ENCODE results near the gene ADD1. TPM values are rescaled to one million over a fixed set of nuclear protein-coding genes. Genes with fewer than 3 reads are reported as not detected.

ADD1 gene
- total and polyA plus RNA-seq, 7 experiments from 2014 or later = 152 to 300 (median 260) TPM

DNA sequence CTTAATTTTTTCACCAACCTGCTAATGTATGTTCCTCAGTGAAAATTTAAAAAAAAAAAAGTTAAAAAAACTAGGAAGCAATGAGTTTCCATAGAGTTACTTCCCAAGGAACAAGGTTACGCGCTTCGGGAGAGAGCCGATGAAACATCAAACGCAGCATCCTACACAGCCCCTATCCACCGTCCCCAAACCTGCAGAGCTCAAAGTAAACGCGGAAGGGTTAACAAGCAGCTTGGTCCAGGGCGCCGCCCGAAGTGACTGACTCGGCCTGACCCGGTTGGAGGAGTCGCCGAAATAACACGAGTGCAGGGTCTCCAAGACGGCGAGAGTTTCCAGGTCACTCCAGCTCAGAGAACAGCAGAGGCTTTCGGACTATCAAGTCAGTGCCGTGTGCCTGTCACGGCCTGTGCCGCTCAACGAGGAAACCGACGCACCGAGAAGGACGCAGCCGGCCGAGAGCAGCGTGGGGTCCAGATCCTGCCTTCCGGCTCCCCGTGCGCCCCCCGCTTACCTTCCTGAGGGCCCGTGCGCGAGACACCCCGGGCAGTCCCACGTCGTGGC lies 119.0 kb downstream of the ADD1 start:
- ChIA-PET POLR2A (interaction anchor here (0.7 to 3.6 kb wide), 12 partner anchors 8 to 211 kb away, joined by 3 to 26 read pairs (median 4); no protein-coding TSS in a partner anchor), CTCF (interaction anchor here (1.7 kb wide), 1 partner anchor 16 kb away, joined by 5 read pairs; no protein-coding TSS in a partner anchor)
- Histone ChIP-seq H3K27me3 (ENCODE audit: control insufficient read depth in 2 of 2, insufficient read depth in 2 of 2, low read length in 2 of 2) (no peaks in the 10 kb centered on the region), H3K36me3 (ENCODE audit: control insufficient read depth in 2 of 3, insufficient read depth in 3 of 3, low read length in 3 of 3) (peaks cover 0 to 13% (median 0%) of the 10 kb centered on the region in 3 experiments), H3K4me1 (ENCODE audit: control insufficient read depth in 2 of 2, insufficient read depth in 2 of 2, low read length in 2 of 2) (peaks cover 18 to 19% of the 10 kb centered on the region in 2 donors), H3K27ac (ENCODE audit: low read depth, low read length) (peak overlapping the region; percentile 84), H3K4me3 (ENCODE audit: low read length) (peak overlapping the region; percentile 98), H3K9me3 (ENCODE audit: control insufficient read depth in 2 of 3, low read length in 3 of 3) (no peaks in the 10 kb centered on the region)
- Mint-ChIP-seq H3K36me3 (peaks cover 0 to 11% (median 3%) of the 10 kb centered on the region in 5 donors), H3K4me1 (peaks cover 23 to 49% (median 42%) of the 10 kb centered on the region in 7 donors), H3K4me3 (peak overlapping the region; percentile 82 to 95 (median 90)), H3K27me3 (peaks cover 0 to 2% (median 0%) of the 10 kb centered on the region in 5 donors), H3K9me3 (peaks cover 0 to 6% (median 0%) of the 10 kb centered on the region in 11 donors), H3K27ac (peak overlapping the region; percentile 60 to 93 (median 85))
- no peak for DNase-seq
- intact Hi-C loops (cut with micrococcal nuclease) = loop anchor here (1.0 to 5.0 kb wide), 25 partner anchors 8 to 1615 kb away; partner anchors contain the start of genes HAUS3 (in 2 of the 2), HTT (in 2 of the 2), HTT-AS (in 2 of the 2) and LRPAP1 (in 2 of the 2)
- peak; percentile 29 for ATAC-seq

GRCh38 chr4:2963175-2963965 lies 119.7 kb downstream of the ADD1 start, which contains the start of the genes GRK4 and NOP14:
TSS of gene GRK4 (plus strand) at chr4:2963571. CDS start at chr4:2964071, 500 bp downstream.
TSS of gene NOP14 (minus strand) at chr4:2963406. CDS start at chr4:2963319, 87 bp downstream.
- H3K4me1 Mint-ChIP-seq = peaks cover 20 to 42% (median 35%) of the 10 kb centered on the region in 7 donors
- CTCF ChIA-PET = interaction anchor here (0.6 to 1.7 kb wide), 5 partner anchors 15 to 955 kb away, joined by 3 to 5 read pairs (median 3); no protein-coding TSS in a partner anchor
- intact Hi-C loops (cut with micrococcal nuclease) = loop anchor here (1.0 to 5.0 kb wide), 25 partner anchors 9 to 1616 kb away; partner anchors contain the start of genes HAUS3 (in 2 of the 2), HTT (in 2 of the 2), HTT-AS (in 2 of the 2) and LRPAP1 (in 2 of the 2)
- H3K27ac Mint-ChIP-seq = peak within 1 kb of the TSS; percentile 67 to 93 (median 85)
- peaks cover 0 to 11% (median 0%) of the 10 kb centered on the region in 5 donors for H3K36me3 Mint-ChIP-seq
- peak; percentile 97 for ATAC-seq
- peak; percentile 91 to 98 (median 96) for DNase-seq
- H3K9me3 Mint-ChIP-seq = peaks cover 0 to 6% (median 0%) of the 10 kb centered on the region in 11 donors
- H3K27me3 Mint-ChIP-seq = peaks cover 0 to 2% (median 0%) of the 10 kb centered on the region in 5 donors
- Histone ChIP-seq H3K9me3 (ENCODE audit: control insufficient read depth in 2 of 3, low read length in 3 of 3) (no peaks in the 10 kb centered on the region), H3K36me3 (ENCODE audit: control insufficient read depth in 2 of 3, insufficient read depth in 3 of 3, low read length in 3 of 3) (peaks cover 0 to 6% (median 0%) of the 10 kb centered on the region in 3 experiments), H3K4me3 (ENCODE audit: low read length) (peak within 1 kb of the TSS; percentile 98), H3K4me1 (ENCODE audit: control insufficient read depth in 2 of 2, insufficient read depth in 2 of 2, low read length in 2 of 2) (peaks cover 18 to 19% of the 10 kb centered on the region in 2 donors), H3K27me3 (ENCODE audit: control insufficient read depth in 2 of 2, insufficient read depth in 2 of 2, low read length in 2 of 2) (no peaks in the 10 kb centered on the region), H3K27ac (ENCODE audit: low read depth, low read length) (peak within 1 kb of the TSS; percentile 84)
- H3K4me3 Mint-ChIP-seq = peak within 1 kb of the TSS; percentile 82 to 95 (median 90)
- POLR2A ChIA-PET = interaction anchor here (0.6 to 3.6 kb wide), 21 partner anchors 9 to 1001 kb away, joined by 3 to 26 read pairs (median 3); partner anchors contain the start of gene RNF4

- Histone ChIP-seq H3K27me3 (ENCODE audit: control insufficient read depth in 2 of 2, insufficient read depth in 2 of 2, low read length in 2 of 2) (no peaks in the 10 kb centered on the region), H3K27ac (ENCODE audit: low read depth, low read length) (peak overlapping the region; percentile 84), H3K9me3 (ENCODE audit: control insufficient read depth in 2 of 3, low read length in 3 of 3) (no peaks in the 10 kb centered on the region), H3K36me3 (ENCODE audit: control insufficient read depth in 2 of 3, insufficient read depth in 3 of 3, low read length in 3 of 3) (no peaks in the 10 kb centered on the region), H3K4me3 (ENCODE audit: low read length) (peak overlapping the region; percentile 98), H3K4me1 (ENCODE audit: control insufficient read depth in 2 of 2, insufficient read depth in 2 of 2, low read length in 2 of 2) (peaks cover 18 to 19% of the 10 kb centered on the region in 2 donors)
- Mint-ChIP-seq H3K9me3 (peaks cover 0 to 6% (median 0%) of the 10 kb centered on the region in 11 donors), H3K36me3 (peaks cover 0 to 8% (median 0%) of the 10 kb centered on the region in 5 donors), H3K4me1 (peaks cover 20 to 35% (median 29%) of the 10 kb centered on the region in 7 donors), H3K27me3 (peaks cover 0 to 2% (median 0%) of the 10 kb centered on the region in 5 donors), H3K27ac (peak overlapping the region in 7 of 9 donors; percentile 49 to 79 (median 62)), H3K4me3 (peak overlapping the region; percentile 82 to 95 (median 90))
- DNase-seq (peak in 1 of 9 donors; percentile 42), ATAC-seq (no peak)
- ChIA-PET CTCF (interaction anchor here (0.6 to 1.7 kb wide), 4 partner anchors 14 to 154 kb away, joined by 3 to 5 read pairs (median 4); no protein-coding TSS in a partner anchor), POLR2A (interaction anchor here (0.6 to 3.6 kb wide), 17 partner anchors 10 to 1001 kb away, joined by 3 to 26 read pairs (median 4); partner anchors contain the start of gene RNF4)
- intact Hi-C loops (cut with micrococcal nuclease) = loop anchor here (1.0 to 5.0 kb wide), 25 partner anchors 10 to 1617 kb away; partner anchors contain the start of genes HAUS3 (in 2 of the 2), HTT (in 2 of the 2), HTT-AS (in 2 of the 2) and LRPAP1 (in 2 of the 2)
These were observed 120.4 kb downstream of the ADD1 start for GRCh38 chr4:2963966-2964471.

DNA sequence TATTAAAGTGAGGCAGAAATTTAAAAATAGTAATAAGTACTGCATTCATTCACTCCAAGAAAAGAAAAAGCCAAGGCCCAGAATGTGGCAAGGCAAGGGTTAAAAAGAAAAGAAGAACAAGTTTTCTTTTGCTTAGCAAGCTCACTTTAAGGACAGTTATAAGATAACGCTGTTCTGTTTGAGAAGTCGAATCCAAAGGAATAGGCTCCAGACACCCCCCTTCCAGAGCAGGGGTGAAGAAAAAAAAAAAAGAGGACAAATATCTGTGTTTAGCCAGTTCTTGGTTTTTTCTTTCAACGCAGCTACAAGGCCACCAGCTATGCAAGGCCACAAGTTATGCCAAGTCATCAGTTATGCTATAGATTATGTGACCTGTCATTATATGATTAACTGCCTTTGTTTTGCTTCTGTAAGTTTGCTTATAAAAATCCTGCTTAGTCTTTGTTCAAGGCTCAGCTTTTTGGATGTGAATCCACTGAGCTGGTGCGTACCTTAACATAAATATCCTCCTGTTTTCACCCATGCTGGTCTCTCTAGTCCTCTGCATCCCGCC lies 121.1 kb downstream of the ADD1 start:
- ATAC-seq (no peak), DNase-seq (no peak)
- Mint-ChIP-seq H3K4me1 (peaks cover 18 to 32% (median 24%) of the 10 kb centered on the region in 7 donors), H3K36me3 (peaks cover 0 to 7% (median 0%) of the 10 kb centered on the region in 5 donors), H3K9me3 (peaks cover 0 to 6% (median 0%) of the 10 kb centered on the region in 11 donors), H3K4me3 (peak overlapping the region; percentile 82 to 95 (median 90)), H3K27ac (peak overlapping the region in 5 of 9 donors; percentile 40 to 79 (median 62)), H3K27me3 (peaks cover 0 to 2% (median 0%) of the 10 kb centered on the region in 5 donors)
- intact Hi-C loops (cut with micrococcal nuclease) = loop anchor here (5.0 kb wide), 6 partner anchors 328 to 1617 kb away; partner anchors contain the start of genes RGS12 (in 2 of the 2), HAUS3 (in 1 of the 2), MXD4 (in 1 of the 2) and POLN (in 1 of the 2)
- Histone ChIP-seq H3K9me3 (ENCODE audit: control insufficient read depth in 2 of 3, low read length in 3 of 3) (no peaks in the 10 kb centered on the region), H3K27me3 (ENCODE audit: control insufficient read depth in 2 of 2, insufficient read depth in 2 of 2, low read length in 2 of 2) (no peaks in the 10 kb centered on the region), H3K36me3 (ENCODE audit: control insufficient read depth in 2 of 3, insufficient read depth in 3 of 3, low read length in 3 of 3) (no peaks in the 10 kb centered on the region), H3K27ac (ENCODE audit: low read depth, low read length) (no peak overlapping the region), H3K4me3 (ENCODE audit: low read length) (no peak overlapping the region), H3K4me1 (ENCODE audit: control insufficient read depth in 2 of 2, insufficient read depth in 2 of 2, low read length in 2 of 2) (peaks cover 18 to 19% of the 10 kb centered on the region in 2 donors)
- ChIA-PET POLR2A (no interaction called here), CTCF (interaction anchor here (0.6 kb wide), 1 partner anchor 1235 kb away, joined by 3 read pairs; no protein-coding TSS in a partner anchor)

DNA sequence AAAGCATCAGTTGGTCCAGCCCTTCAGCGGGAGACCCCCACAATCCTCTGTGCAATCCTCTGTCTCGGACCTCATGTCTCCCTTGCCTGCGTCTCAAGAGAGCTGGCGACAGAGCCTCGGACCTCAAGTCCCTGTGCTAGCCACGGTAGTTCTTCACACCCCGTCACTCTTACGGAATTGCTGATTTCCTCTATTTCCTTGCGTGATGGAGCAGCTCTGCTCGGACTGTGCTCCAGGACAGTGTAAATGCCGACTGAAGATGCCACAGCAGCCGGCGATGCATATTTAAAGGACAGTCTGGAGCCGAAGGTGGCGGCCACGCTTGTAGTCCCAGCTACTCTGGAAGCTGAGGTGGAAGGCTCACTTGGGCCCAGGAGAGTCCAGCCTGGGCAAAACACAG lies 121.6 kb downstream of the ADD1 start:
- Histone ChIP-seq H3K27ac (ENCODE audit: low read depth, low read length) (no peak overlapping the region), H3K36me3 (ENCODE audit: control insufficient read depth in 2 of 3, insufficient read depth in 3 of 3, low read length in 3 of 3) (no peaks in the 10 kb centered on the region), H3K4me3 (ENCODE audit: low read length) (no peak overlapping the region), H3K4me1 (ENCODE audit: control insufficient read depth in 2 of 2, insufficient read depth in 2 of 2, low read length in 2 of 2) (peaks cover 18 to 19% of the 10 kb centered on the region in 2 donors), H3K9me3 (ENCODE audit: control insufficient read depth in 2 of 3, low read length in 3 of 3) (no peaks in the 10 kb centered on the region), H3K27me3 (ENCODE audit: control insufficient read depth in 2 of 2, insufficient read depth in 2 of 2, low read length in 2 of 2) (no peaks in the 10 kb centered on the region)
- ChIA-PET POLR2A (no interaction called here), CTCF (interaction anchor here (0.6 kb wide), 1 partner anchor 1235 kb away, joined by 3 read pairs; no protein-coding TSS in a partner anchor)
- H3K9me3 Mint-ChIP-seq = peaks cover 0 to 3% (median 0%) of the 10 kb centered on the region in 11 donors
- H3K4me3 Mint-ChIP-seq = peak overlapping the region; percentile 34 to 92 (median 78)
- H3K36me3 Mint-ChIP-seq = peaks cover 0 to 7% (median 0%) of the 10 kb centered on the region in 5 donors
- no peak for DNase-seq
- H3K27ac Mint-ChIP-seq = peak overlapping the region in 2 of 9 donors; percentile 0 to 40
- H3K4me1 Mint-ChIP-seq = peaks cover 18 to 27% (median 22%) of the 10 kb centered on the region in 7 donors
- ATAC-seq = no peak
- peaks cover 0 to 2% (median 0%) of the 10 kb centered on the region in 5 donors for H3K27me3 Mint-ChIP-seq
- intact Hi-C loops (cut with micrococcal nuclease) = no loop called here
